Measurements from ENCODE around the gene ZNF439.
"Not testable (repeated sequence)": the region's sequence is repeated elsewhere in the genome, so short reads cannot be mapped to it uniquely, and the experiment has no call there.

DNA sequence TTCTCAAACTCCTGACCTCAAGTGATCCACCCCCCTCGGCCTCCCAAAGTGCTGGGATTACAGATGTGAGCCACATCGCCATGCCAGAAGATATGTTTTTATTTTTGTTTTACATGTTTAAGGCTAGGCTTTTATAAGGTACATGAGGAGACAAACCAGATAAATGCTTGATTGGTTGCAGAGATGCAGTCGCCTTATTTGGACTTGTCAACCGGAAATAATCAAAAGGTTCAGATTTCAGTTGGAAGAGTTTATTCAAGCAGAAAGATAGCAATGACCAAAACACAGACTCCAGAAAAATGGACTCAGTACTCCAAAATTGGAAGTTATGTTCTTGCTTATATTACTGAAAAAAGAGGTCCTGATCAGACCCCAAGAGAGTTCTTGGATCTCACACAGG, 1.8 kb downstream of the ZNF439 start:
- not testable (repeated sequence) for TF ChIP-seq POLR2AphosphoS5 (IDR thresholded peaks at IDR 0.05; ENCODE audit: low read length); CHD1 (IDR thresholded peaks at IDR 0.05; ENCODE audit: low read depth, low read length); SP1 (IDR thresholded peaks at IDR 0.05; ENCODE audit: low read depth, low read length); POLR2AphosphoS2 (IDR thresholded peaks at IDR 0.05; ENCODE audit: low read depth, low read length); POLR2A (IDR thresholded peaks at IDR 0.05; ENCODE audit: low read depth, low read length); EZH2 (IDR thresholded peaks at IDR 0.05; ENCODE audit: borderline replicate concordance, control insufficient read depth, low read depth, low read length); BRCA1 (IDR thresholded peaks at IDR 0.05; ENCODE audit: low read depth, low read length); GABPA (IDR thresholded peaks at IDR 0.05; ENCODE audit: low read depth); SMC3 (IDR thresholded peaks at IDR 0.05; ENCODE audit: borderline replicate concordance, low read length); BHLHE40 (IDR thresholded peaks at IDR 0.05; ENCODE audit: borderline replicate concordance in 1 of 2, low read depth in 2 of 2, low read length in 1 of 2); BMI1 (IDR thresholded peaks at IDR 0.05; ENCODE audit: borderline replicate concordance)
- TF ChIP-seq, protein P1, sequence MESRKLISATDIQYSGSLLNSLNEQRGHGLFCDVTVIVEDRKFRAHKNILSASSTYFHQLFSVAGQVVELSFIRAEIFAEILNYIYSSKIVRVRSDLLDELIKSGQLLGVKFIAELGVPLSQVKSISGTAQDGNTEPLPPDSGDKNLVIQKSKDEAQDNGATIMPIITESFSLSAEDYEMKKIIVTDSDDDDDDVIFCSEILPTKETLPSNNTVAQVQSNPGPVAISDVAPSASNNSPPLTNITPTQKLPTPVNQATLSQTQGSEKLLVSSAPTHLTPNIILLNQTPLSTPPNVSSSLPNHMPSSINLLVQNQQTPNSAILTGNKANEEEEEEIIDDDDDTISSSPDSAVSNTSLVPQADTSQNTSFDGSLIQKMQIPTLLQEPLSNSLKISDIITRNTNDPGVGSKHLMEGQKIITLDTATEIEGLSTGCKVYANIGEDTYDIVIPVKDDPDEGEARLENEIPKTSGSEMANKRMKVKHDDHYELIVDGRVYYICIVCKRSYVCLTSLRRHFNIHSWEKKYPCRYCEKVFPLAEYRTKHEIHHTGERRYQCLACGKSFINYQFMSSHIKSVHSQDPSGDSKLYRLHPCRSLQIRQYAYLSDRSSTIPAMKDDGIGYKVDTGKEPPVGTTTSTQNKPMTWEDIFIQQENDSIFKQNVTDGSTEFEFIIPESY (IDR thresholded peaks at IDR 0.05) = not testable (repeated sequence)
- TF ChIP-seq, protein P2, sequence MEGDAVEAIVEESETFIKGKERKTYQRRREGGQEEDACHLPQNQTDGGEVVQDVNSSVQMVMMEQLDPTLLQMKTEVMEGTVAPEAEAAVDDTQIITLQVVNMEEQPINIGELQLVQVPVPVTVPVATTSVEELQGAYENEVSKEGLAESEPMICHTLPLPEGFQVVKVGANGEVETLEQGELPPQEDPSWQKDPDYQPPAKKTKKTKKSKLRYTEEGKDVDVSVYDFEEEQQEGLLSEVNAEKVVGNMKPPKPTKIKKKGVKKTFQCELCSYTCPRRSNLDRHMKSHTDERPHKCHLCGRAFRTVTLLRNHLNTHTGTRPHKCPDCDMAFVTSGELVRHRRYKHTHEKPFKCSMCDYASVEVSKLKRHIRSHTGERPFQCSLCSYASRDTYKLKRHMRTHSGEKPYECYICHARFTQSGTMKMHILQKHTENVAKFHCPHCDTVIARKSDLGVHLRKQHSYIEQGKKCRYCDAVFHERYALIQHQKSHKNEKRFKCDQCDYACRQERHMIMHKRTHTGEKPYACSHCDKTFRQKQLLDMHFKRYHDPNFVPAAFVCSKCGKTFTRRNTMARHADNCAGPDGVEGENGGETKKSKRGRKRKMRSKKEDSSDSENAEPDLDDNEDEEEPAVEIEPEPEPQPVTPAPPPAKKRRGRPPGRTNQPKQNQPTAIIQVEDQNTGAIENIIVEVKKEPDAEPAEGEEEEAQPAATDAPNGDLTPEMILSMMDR (IDR thresholded peaks at IDR 0.05 in 2 of 3, conservative IDR thresholded peaks at IDR 0.05 in 1 of 3; ENCODE audit: control insufficient read depth in 2 of 3, extremely low read depth in 1 of 3, insufficient read depth in 1 of 3, low read depth in 3 of 3, low read length in 3 of 3) = not testable (repeated sequence)

All from GM12878 (cell line).